ENCODE results near the gene ARL8B.

Gene ARL8B

GRCh38 chr3:5136919-5137429 is 14.9 kb downstream of the ARL8B start:
- H3K27ac ChIP-seq = peak overlapping the region in 1 of 2 donors; percentile 24
- H3K4me3 ChIP-seq = no peak overlapping the region
- DNase-seq (ENCODE audit: low spot score) = no peak
- TF ChIP-seq, protein P1, sequence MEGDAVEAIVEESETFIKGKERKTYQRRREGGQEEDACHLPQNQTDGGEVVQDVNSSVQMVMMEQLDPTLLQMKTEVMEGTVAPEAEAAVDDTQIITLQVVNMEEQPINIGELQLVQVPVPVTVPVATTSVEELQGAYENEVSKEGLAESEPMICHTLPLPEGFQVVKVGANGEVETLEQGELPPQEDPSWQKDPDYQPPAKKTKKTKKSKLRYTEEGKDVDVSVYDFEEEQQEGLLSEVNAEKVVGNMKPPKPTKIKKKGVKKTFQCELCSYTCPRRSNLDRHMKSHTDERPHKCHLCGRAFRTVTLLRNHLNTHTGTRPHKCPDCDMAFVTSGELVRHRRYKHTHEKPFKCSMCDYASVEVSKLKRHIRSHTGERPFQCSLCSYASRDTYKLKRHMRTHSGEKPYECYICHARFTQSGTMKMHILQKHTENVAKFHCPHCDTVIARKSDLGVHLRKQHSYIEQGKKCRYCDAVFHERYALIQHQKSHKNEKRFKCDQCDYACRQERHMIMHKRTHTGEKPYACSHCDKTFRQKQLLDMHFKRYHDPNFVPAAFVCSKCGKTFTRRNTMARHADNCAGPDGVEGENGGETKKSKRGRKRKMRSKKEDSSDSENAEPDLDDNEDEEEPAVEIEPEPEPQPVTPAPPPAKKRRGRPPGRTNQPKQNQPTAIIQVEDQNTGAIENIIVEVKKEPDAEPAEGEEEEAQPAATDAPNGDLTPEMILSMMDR (IDR thresholded peaks at IDR 0.05) = no peak

DNA sequence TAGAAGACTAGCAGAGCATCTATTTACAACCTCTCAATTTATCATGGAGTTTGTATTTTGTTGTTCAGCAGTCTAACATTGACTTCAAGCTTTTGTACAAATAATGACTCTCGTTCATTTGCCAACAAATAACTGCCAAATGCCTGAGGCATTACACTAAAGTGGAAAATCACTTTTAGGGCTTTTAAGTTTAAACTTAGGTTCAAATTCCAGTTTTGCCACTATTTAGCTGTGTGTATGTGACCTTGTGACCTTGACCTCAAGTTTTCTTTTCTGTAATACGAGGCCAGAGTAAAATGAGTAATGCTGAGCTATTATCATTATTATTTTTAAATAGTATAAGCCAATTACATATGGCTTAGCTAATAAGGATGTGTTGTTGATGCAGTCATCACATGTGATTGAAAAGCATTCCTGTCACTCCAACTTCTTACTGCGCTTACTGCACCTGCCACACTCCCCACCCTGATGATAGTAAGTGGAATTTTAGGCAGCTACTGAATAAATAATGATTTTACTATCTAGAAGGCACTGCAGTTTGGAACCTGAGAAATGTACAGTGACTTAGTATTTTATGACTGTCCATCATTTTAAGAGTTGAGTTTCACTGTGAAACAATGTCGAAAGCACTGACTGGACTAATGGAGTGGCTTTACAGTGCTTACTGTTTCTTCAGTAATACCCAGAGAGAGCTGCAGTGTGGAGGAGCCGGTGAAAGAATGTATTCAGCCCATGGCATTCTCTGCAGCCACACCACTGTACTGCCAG is 16.3 kb downstream of the ARL8B start:
- no peak overlapping the region for H3K4me3 ChIP-seq
- H3K27ac ChIP-seq = peak overlapping the region in 1 of 2 donors; percentile 25
- TF ChIP-seq, protein P1 (IDR thresholded peaks at IDR 0.05) = no peak
- DNase-seq (ENCODE audit: low spot score) = no peak

DNA sequence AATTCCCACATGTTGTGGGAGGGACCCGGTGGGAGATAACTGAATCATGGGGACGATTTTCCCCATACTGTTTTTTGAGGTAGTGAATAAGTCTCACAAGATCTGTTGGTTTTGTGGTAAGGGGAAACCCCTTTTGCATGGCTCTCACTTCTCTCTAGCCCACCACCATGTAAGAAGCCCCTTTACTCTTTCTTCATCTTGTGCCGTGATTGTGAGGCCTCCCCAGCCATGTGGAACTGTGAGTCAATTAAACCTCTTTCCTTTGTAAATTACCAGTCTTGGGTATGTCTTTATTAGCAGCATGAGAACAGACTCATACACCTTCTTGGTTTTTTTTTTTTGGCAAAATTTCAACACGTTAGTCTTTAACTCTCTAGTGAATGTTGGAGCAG is 18.1 kb downstream of the ARL8B start:
- TF ChIP-seq, protein P1 (IDR thresholded peaks at IDR 0.05) = no peak
- no peak for DNase-seq (ENCODE audit: low spot score)

GRCh38 chr3:5140839-5141238 is 18.7 kb downstream of the ARL8B start:
- Histone ChIP-seq H3K27ac (no peak overlapping the region), H3K4me3 (no peak overlapping the region)
- TF ChIP-seq, protein P1 (IDR thresholded peaks at IDR 0.05) = no peak
- no peak for DNase-seq (ENCODE audit: low spot score)

More for the DNA sequence above, 18.1 kb downstream of the ARL8B start:
- Histone ChIP-seq H3K27ac (no peak overlapping the region), H3K4me3 (no peak overlapping the region)

- Histone ChIP-seq H3K27ac (no peak overlapping the region), H3K4me3 (no peak overlapping the region)
- TF ChIP-seq, protein P1 (IDR thresholded peaks at IDR 0.05) = no peak
- no peak for DNase-seq (ENCODE audit: low spot score)
Observed at GRCh38 chr3:5141760-5142159, 19.7 kb downstream of the ARL8B start.

DNA sequence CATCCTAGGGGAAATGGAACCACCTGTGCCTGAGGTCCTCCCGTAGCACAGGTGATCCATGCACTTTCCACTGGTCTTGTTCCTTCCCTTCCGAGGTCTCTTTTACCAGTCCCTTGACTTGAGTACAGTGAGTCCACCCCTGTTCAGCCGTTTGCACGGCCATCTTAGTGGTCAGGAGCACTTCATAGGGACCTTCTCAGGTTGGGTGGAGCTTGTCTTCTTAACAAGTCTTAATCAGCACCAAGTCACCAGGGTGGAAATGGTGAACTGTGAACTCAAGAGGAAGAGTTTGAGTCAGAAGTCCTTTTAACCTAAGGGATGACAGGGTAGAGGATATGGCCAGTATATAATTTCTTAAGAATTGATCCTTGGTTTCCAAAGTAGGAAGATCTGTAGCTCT is 21.4 kb downstream of the ARL8B start:
- H3K4me3 ChIP-seq = no peak overlapping the region
- TF ChIP-seq, protein P1 (IDR thresholded peaks at IDR 0.05) = no peak
- no peak overlapping the region for H3K27ac ChIP-seq
- no peak for DNase-seq (ENCODE audit: low spot score)
